G401 (cell line): ENCODE results near the gene GAB2. TPM values are rescaled to one million over a fixed set of nuclear protein-coding genes. Genes with fewer than 3 reads are reported as not detected.
"Not testable (repeated sequence)": the region's sequence is repeated elsewhere in the genome, so short reads cannot be mapped to it uniquely, and the experiment has no call there.

Experiments used
- DNase-seq: peaks from one replicate; pipeline ENCODE4 v3.0.0-alpha.2; 2015; ENCODE audit warnings: low spot score
- in situ Hi-C: cut with HindIII; loops from 2 replicates; pipeline ENCODE4 v1.10.0; 2016; ENCODE audit warnings: low sequenced_read_pairs, mixed read lengths
- total RNA-seq: library from RNA; depleted of rRNA; stranded (reverse); fragments of >200 nt; shearing (Covaris generic); gene quantifications from 2 replicates; pipeline ENCODE4 v1.2.3, GENCODE V29; 2014; rRNA removed

Gene GAB2, protein sequence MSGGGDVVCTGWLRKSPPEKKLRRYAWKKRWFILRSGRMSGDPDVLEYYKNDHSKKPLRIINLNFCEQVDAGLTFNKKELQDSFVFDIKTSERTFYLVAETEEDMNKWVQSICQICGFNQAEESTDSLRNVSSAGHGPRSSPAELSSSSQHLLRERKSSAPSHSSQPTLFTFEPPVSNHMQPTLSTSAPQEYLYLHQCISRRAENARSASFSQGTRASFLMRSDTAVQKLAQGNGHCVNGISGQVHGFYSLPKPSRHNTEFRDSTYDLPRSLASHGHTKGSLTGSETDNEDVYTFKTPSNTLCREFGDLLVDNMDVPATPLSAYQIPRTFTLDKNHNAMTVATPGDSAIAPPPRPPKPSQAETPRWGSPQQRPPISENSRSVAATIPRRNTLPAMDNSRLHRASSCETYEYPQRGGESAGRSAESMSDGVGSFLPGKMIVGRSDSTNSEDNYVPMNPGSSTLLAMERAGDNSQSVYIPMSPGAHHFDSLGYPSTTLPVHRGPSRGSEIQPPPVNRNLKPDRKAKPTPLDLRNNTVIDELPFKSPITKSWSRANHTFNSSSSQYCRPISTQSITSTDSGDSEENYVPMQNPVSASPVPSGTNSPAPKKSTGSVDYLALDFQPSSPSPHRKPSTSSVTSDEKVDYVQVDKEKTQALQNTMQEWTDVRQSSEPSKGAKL
- total RNA-seq, result 11.7 and 13.9 TPM in 2 replicates

DNA sequence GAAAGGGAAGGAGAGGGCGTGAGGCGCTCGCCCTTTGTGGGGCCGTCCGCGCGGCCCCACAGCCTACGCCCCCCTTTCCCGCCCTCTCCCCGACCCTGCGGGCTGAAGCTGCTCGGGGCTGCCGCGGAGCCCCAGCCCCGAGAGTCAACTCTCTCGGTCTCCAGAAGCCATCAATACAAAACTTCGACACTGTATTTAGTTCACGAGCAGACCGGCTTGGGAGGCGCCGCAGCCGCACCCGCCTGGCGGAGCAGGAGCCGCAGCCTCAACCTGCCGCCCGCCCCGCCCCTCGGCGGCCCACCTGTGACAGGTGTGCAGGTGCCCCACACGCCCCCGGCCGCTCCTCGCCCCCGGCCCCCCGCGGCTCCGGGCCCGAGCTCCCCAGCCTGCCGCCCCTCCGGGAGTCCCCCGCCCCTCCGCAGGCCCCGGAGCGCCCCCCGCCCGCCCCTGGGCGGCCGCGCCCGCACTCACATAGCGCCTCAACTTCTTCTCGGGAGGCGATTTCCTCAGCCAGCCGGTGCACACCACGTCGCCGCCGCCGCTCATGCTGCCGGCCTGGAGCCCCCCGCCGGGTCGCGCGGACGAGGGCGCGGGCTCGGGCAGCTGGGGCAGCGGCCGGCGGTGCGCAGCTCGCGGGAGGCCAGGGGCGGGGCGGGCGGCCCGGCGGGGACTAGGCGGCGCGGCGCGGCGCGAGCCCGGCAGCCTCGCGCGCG lies at the start of gene GAB2:
TSS of gene GAB2 (minus strand) at position 646 of the 713 bp plus-strand sequence. CDS start at position 546, 100 bp downstream.
- no peak for DNase-seq
- in situ Hi-C loops, result no loop called here

DNA sequence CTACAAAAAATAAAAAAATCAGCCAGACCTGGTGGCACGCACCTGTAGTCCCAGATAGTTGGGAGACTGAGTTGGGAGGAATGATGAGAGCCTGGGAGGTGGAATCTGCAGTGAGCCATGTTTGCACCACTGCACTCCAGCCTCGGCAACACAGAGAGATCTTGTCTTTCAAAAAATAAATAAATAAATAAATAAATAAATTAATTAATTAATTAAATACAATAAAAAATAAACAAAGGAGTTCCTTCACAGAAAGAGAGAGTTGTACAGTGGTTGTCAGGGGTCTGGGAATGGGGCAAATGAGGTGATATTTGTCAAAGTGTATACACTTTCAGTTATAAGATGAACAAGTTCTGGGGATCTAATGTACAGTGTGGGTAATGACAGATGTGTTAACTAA lies 49.8 kb upstream of the GAB2 start:
- DNase-seq, result no peak
- in situ Hi-C loops, result no loop called here

DNA sequence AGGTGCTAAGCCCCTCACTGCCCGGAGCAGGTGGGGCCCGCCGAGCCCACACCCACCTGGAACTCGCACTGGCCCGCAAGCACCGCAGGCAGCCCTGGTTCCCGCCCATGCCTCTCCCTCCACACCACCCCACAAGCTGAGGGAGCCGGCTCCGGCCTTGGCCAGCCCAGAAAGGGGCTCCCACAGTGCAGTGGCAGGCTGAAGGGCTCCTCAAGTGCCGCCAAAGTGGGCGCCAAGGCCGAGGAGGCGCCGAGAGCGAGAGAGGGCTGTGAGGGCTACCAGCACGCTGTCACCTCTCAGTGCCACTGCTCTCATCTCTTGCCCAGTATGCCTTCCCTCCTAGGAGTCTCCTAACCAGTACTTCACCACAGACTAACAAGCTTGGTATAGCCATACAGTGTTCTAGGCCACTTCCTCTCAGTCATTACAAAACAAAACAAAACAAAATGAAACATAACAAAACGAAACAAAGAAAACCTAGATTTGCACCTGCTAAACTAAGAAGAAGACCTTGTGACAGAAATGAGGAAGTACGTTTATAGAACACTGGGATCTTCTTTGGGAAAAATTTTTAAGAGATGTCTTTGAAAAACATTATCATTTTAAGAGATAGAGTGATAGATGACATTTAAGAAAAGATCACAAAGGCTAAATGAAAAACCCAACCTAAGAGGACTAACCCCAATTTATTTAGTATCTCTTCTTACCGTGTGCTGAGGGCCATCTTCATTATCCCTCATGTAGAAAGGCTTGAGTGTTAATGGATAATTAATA lies 47.7 kb upstream of the GAB2 start:
- in situ Hi-C loops, result no loop called here

DNA sequence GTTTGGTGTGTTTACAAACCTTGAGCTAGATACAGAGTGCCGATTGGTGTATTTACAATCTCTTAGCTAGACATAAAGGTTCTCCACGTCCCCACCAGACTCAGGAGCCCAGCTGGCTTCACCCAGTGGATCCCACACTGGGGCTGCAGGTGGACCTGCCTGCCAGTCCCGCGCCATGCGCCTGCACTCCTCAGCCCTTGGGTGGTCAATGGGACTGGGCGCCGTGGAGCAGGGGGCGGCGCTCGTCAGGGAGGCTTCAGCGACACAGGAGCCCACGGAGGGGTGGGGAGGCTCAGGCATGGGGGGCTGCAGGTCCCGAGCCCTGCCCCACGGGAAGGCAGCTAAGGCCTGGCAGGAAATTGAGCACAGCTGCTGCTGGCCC lies 47.2 kb upstream of the GAB2 start:
- in situ Hi-C loops, DNase-seq: not testable (repeated sequence)

More for the DNA sequence above, 47.7 kb upstream of the GAB2 start:
- DNase-seq, result no peak

DNA sequence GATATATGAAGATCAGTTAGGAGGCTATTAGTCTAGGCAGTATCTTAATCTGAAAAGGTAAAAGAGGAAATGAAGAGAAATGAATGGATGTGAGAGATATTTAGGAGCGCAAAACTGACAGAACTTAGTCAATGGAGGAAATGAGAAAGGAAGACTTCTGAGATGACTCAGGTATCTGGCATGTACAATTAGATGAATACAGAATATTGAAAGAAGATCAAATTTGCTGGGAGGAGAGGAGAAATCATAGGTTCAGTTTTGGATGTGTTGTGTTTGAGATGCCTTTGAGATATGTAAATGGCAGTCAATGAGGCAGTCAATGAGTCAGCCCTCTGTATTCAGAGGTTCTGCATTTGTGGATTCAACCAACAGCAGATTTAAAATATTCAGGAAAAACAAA lies 42.9 kb upstream of the GAB2 start:
- DNase-seq, result no peak
- in situ Hi-C loops, result no loop called here

DNA sequence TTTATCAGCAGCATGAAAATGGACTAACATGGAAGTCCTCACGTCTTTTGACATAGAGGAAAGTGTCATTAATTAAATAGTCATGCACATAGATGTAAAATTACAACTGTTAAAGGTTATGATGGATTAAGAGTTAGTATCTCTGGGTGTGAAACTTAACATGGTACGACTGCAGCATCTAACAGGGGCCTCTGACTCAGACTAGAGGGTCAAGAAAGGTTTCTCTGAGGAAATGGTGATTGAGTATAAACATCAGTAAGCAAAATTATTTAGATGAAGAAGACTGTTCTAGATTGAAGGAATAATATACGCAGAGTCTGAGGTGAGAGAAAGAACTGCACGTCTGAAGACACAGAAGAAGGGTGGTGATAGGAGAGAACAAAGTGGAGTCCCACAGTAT lies 42.1 kb upstream of the GAB2 start:
- in situ Hi-C loops, result no loop called here
- DNase-seq, result no peak

DNA sequence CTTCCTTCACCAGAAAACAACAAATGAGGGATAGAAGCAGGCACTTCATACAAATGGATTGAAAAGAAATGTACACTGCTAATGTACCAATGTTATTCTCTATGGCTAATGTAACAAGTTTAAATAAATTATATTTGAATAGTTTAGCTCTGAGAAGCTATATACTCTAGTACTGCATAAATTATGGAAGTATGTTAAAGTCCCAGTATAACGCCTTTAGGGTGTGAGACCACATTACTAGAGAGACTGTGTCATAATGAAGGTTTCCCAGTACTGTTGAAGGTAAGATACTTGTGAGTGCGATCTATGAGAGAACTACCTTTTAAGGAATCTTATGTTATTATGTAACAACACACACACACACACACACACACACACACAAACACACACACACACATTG lies 39.8 kb upstream of the GAB2 start:
- in situ Hi-C loops, result no loop called here
- DNase-seq, result no peak

DNA sequence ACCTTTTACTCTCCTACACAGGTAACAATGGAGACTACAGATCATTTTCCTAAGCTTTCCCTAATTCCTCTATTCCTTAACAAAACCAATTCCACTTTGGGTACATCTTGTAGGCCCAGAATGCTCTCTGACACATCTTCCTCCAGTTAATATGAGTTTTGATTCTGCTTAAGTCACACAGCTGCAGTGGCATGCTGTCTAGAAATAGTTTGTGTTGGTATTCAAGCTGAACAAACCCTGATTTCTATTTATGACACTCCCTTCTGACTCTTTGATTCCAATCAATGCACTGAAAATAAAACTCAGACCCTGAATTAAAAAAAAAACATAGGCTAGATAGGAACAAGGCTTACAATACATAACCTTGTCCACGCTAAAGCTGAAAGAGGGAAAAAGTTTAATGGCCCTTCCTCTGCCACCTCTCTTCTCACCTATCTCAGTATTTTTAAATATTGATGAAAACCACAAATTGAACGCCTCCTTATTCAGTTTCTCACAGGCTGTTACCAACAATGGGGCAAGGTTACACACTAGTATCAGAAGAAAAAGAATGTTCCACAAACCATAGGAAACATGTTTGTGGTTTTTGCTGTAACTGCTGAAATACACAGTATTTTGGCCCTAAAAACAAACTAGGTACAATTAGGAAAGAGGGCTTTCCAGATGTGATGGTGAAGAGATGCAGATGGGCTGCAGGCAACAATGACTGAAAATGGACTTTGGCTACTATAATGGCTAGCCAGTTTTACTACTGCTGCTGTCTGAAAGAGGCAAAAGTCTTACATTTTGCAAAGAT lies 35.7 kb upstream of the GAB2 start:
- no peak for DNase-seq
- in situ Hi-C loops, result no loop called here

DNA sequence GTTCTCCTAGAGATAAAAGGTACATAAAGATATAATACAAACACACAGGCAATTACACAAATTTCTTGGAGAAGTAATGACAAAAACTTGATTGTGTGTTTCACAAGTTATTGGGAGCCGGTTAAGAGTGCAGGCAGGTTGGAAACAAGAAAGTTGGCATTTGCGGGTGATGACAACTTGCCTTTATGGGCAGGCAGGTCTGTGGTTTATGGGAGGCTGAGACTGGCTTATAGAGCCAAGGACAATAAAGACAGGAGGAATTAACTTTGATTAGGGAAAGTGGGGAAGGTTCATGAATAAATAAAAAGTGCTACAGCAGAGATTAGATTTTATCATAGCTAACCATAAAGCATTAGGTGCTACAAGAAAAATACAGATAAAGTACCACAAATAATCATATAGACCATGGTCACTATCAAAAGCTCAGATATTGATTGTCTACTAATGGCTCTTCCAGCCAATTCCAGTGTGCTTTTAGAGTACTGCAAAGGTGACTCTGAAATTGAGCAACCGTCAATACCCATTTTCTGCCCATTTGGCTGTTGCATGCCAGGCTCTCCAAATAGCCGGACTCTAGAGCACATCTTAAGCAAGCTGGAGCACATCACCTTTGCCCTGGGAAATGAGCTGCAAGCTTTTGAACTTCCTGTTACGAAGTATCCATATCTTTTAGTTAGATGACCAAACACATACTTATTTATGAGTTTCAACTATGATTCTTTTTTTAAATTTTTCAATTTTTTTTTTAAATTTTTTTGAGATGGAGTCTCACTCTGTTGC lies 33.9 kb upstream of the GAB2 start:
- in situ Hi-C loops, result no loop called here
- DNase-seq, result no peak

DNA sequence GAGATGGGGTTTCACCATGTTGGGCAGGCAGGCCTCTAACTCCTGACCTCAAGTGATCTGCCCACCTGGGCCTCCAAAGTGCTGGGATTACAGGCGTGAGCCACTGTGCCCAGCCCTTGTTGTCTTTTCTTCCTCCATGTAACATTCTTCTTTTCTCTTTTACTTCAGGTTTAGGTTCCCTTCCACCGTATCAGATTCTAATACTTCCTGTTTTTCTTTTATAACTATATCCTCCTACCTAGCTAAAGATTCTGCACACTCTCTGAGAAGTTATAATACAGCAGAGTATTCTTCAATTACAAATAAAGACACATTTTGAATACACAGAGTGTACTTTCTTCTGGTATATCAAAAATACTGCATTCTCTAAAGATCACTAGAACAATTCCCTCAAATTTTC lies 33.2 kb upstream of the GAB2 start:
- no peak for DNase-seq
- in situ Hi-C loops, result no loop called here

DNA sequence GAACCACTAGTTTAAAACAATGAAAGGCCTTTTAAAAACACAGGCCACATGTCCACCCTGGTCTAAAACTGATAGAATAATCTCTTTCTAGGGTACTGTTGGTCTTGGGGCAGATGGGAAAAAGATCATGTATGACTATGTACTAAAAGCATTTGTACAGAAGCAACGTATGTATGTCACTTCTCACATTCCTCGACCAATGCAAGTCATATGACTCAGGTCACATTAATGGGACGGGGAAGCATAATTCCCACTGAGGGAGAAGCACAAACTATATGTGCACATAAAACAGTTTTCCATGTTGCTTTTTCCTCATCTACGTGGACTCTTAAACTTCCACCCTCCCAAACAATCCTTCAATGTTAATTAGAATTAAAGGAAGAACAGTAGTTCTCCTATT lies 32.2 kb upstream of the GAB2 start:
- in situ Hi-C loops, result no loop called here
- no peak for DNase-seq

DNA sequence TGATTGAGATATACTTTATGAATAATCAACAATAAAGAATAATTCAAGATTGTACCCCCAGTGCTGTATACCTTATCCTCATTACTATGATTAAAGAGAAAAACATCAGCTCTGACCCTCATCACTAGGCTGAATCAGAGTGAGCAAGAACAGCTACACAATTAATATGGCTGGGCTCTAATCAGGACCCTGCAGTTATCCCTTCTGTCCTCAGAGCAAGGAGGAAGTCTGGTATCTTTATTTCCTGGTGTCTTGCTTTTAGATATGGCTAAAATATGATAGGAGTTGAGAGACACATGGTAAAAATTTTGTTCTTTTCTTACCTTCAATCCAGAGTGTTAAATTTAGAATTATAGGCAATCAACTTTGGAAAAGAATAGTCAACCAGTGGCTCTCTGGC lies 28.6 kb upstream of the GAB2 start:
- no peak for DNase-seq
- in situ Hi-C loops, result no loop called here

DNA sequence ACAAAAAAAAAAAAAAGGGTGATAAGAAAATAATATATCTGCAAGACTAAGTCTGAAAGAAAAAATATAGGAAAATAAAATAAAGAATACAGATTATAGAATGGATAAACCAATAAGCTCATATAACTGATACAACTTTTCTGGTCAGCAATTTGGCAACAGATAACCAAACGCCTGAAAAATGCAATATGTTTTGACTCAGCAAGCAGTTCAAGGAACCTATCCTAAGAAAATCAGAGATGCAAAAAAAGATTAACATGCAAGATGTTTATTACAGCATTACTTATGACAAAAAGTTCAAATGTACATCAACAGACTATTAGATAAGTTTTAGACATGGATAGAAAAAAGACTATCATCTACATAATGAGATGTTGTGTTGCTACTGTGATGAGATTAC lies 27.1 kb upstream of the GAB2 start:
- in situ Hi-C loops, result no loop called here
- DNase-seq, result no peak

DNA sequence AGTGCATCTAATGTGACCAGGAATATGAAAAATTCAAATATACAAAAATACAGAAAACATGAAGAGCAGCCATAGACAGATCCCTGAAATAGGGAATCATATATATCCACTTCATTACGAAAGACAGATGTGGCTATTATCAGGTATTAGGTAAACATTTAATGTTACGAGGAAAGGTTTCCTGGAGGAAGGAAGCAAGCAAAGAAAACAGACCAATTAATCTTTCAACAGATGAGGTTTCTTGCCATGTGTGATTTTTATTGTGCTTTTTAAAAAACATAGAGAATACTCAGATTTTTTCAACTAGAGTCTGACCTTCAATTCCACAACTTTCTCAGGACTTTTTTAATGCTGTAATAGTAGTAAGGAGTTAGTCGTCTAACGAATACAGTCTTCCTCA lies 24.3 kb upstream of the GAB2 start:
- DNase-seq, result no peak
- in situ Hi-C loops, result no loop called here

DNA sequence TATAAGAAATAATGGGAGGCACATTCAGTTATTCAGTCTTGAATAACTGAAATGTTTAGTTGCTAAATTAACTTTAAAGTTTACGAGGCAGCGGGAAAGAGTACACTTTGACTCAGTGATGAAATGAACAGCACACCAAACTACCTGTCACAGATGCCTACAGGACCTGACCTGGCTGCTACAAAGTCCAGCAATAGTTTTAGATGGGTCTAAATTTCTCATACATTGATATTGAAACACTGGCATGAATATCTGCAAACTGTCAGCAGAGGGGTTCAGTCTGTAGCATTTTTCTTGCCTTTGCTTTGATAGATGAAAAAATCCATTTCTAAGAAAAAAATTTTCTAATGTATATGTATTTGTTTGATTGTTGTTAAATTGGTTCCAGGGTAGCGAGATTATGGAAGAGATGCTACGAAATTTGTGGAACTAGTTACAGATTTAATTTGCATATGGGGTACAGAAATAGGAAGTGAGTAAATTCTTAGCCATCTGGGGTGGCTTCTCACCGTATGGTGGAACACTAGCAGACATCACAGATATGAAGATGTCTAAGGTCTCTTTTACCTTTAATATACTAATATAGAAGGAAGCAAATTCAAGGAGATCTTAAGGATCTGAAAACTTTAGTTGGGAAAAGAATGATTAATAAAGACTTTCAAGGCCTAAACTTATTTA lies 20.8 kb upstream of the GAB2 start:
- in situ Hi-C loops, result no loop called here
- no peak for DNase-seq

DNA sequence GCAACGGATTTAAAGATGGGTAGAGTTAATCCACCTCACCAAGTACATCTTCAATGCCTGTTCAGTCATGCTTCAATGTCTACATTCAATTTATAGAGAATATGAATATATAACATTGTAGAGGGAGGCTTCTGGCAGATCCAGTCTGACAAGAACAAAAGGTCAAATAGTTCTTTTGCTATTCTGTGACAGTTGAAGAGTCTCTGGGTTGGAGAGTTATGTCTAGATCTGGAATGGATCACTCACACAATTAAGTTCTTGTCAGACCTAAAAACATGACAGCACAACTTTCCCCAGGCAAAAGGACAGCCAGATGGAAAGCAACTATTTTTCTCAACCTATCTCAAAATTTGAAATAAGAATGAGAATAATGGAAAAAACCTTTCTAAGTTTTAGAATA lies 15.3 kb upstream of the GAB2 start:
- in situ Hi-C loops, result no loop called here
- DNase-seq, result no peak

DNA sequence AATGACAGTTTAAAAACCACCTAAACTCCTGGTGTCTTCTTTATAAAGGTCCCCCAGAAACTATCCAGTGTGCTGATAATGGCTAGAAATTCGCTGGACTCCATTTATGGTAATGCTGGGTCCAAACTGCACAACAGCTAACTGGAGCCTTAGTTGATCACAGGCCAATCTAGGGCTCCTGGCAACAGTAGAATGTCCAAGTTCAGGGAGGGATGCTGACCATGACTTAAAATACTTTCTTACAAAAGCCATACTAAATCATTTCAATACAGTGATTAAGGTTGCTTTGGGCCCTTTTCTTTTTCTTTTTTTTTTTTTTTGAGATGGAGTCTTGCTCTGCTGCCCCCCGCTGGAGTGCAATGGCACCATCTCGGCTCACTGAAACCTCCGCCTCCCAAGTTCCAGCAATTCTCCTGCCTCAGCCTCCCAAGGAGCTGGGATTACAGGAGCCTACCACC lies 14.5 kb upstream of the GAB2 start:
- DNase-seq, result no peak
- in situ Hi-C loops, result no loop called here
